ENCODE results near the gene DERL2. TPM values are rescaled to one million over a fixed set of nuclear protein-coding genes. Genes with fewer than 3 reads are reported as not detected.

DERL2 gene
- total and polyA plus RNA-seq, 9 of the 15 experiments (the other 6 are each of a cell fraction or from before 2014, with no cell fraction given), result 11.5 to 105 (median 30.7) TPM

DNA sequence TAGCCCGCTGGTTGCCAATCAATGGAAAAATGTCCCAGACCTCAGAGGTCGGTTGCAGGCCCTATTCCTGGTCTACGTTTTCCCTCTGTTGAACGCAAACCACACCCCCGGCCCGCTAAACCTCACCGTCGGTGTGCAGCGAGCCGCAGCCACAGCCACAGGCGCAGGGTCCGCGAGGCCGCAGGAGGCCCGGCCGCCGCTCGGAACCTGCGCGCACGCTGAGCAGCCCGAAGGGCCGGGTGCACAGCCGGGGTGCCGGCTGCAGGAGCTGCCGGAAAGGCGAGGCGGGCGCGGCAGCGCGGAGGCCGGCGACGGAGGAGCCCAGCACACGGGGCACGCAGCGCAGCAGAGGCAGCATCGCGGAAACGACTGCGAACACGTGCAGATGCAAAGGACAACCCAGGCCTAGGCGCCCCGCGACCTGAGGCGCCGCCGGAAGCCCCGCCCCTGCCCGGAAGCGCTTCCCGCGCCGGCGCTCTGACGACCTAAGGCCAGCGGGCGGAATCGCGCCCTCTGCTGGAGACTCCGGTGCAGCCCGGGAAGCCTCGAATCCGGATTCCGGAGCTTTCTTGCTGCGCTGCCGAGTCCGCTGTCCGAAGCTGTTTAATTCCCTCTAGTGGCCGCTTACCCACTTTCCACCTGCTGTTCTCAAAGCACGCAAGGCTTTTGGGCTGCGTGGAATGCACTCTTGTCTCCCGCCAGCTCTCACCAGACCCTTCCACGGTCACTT is 47.1 kb downstream of the DERL2 start, which contains the start of gene C1QBP (continued):
- TF ChIP-seq, protein P1, sequence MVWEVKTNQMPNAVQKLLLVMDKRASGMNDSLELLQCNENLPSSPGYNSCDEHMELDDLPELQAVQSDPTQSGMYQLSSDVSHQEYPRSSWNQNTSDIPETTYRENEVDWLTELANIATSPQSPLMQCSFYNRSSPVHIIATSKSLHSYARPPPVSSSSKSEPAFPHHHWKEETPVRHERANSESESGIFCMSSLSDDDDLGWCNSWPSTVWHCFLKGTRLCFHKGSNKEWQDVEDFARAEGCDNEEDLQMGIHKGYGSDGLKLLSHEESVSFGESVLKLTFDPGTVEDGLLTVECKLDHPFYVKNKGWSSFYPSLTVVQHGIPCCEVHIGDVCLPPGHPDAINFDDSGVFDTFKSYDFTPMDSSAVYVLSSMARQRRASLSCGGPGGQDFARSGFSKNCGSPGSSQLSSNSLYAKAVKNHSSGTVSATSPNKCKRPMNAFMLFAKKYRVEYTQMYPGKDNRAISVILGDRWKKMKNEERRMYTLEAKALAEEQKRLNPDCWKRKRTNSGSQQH (CRISPR knock-in tag; IDR thresholded peaks at IDR 0.05), result no peak
- TF ChIP-seq FOXA1 (IDR thresholded peaks at IDR 0.05; ENCODE audit: borderline replicate concordance) (no peak), XRCC4 (IDR thresholded peaks at IDR 0.05; ENCODE audit: extremely low read depth, insufficient read depth, insufficient read length) (no peak), L3MBTL2 (IDR thresholded peaks at IDR 0.05) (peak; percentile 90), NCOA1 (IDR thresholded peaks at IDR 0.05; ENCODE audit: low read depth) (no peak), HDAC2 (IDR thresholded peaks at IDR 0.05) (no peak), SIRT6 (IDR thresholded peaks at IDR 0.05; ENCODE audit: low read depth, low read length) (no peak), NONO (IDR thresholded peaks at IDR 0.05; ENCODE audit: low read depth in 2 of 2, low read length in 1 of 2) (peak in 1 of 2 experiments; percentile 55; a peak in 2 of 4 replicates), ARID4B (CRISPR knock-in tag; IDR thresholded peaks at IDR 0.05) (peak; percentile 87), ZNF277 (CRISPR knock-in tag; IDR thresholded peaks at IDR 0.05; ENCODE audit: borderline replicate concordance) (no peak), RBM22 (IDR thresholded peaks at IDR 0.05; ENCODE audit: low read depth, low read length, poor library complexity, severe bottlenecking) (no peak), RAD21 (CRISPR knock-in tag; conservative IDR thresholded peaks at IDR 0.05 in 1 of 2, IDR thresholded peaks at IDR 0.05 in 1 of 2) (peak; percentile 54 to 77)
